Activated CD8-positive, alpha-beta T cell treated with anti-CD3 and anti-CD28 coated beads for 36 hours (primary cell): Measurements from ENCODE around the gene TMEM50A. TPM values are rescaled to one million over a fixed set of nuclear protein-coding genes. Genes with fewer than 3 reads are reported as not detected.

Experiments used
- ATAC-seq: fragments of 200-7000 bp; cut with Tn5 transposase; one replicate; pipeline ENCODE4 v1.10.0; 2021; ENCODE audit warnings: mild to moderate bottlenecking, moderate library complexity
- CTCF ChIA-PET: fragments of 350-600 bp; sonication (Branson Sonifier 250); formaldehyde crosslinking; loops from one replicate; lab custom pipeline; 2021; ENCODE audit warnings: antibody characterized with exemption; lab: Charles Lee
- POLR2A ChIA-PET: fragments of 350-600 bp; sonication (Branson Sonifier 250); formaldehyde crosslinking; loops from one replicate; lab custom pipeline; 2021; ENCODE audit warnings: antibody characterized with exemption; lab: Charles Lee
- DNase-seq: peaks from one replicate; pipeline ENCODE4 v3.0.0-alpha.2; 2020
- H3K27ac Mint-ChIP-seq: one replicate; pipeline ENCODE4 v1.8.0; 2021; ENCODE audit warnings: mild to moderate bottlenecking, mixed read lengths
- H3K27me3 Mint-ChIP-seq: one replicate; pipeline ENCODE4 v1.8.0; 2021; ENCODE audit warnings: mixed read lengths
- H3K36me3 Mint-ChIP-seq: one replicate; pipeline ENCODE4 v1.8.0; 2021; ENCODE audit warnings: low read depth, mixed read lengths
- H3K4me1 Mint-ChIP-seq: one replicate; pipeline ENCODE4 v1.8.0; 2021; ENCODE audit warnings: low read depth, mixed read lengths
- H3K4me3 Mint-ChIP-seq: one replicate; pipeline ENCODE4 v1.8.0; 2021; ENCODE audit warnings: mild to moderate bottlenecking, moderate library complexity, mixed read lengths
- H3K9me3 Mint-ChIP-seq: one replicate; pipeline ENCODE4 v1.8.0; 2021; ENCODE audit warnings: mixed read lengths
- intact Hi-C: fragments of 100-400 bp; cut with micrococcal nuclease; formaldehyde crosslinking; loops from one replicate; pipeline ENCODE4 v1.10.0; 2022
- total RNA-seq, 2 experiments: library from RNA; stranded (reverse); gene quantifications; one replicate each; pipeline ENCODE4 v1.2.3, GENCODE V29; 2021
- TF ChIP-seq, protein P1 (sequence below): fragments of 200-600 bp; IDR thresholded peaks from one replicate; pipeline ENCODE4 v1.8.0; 2022; ENCODE audit warnings: antibody characterized with exemption, mild to moderate bottlenecking

TMEM50A gene
- total RNA-seq, 2 experiments from 2014 or later, result 88.5 to 89.3 TPM

DNA sequence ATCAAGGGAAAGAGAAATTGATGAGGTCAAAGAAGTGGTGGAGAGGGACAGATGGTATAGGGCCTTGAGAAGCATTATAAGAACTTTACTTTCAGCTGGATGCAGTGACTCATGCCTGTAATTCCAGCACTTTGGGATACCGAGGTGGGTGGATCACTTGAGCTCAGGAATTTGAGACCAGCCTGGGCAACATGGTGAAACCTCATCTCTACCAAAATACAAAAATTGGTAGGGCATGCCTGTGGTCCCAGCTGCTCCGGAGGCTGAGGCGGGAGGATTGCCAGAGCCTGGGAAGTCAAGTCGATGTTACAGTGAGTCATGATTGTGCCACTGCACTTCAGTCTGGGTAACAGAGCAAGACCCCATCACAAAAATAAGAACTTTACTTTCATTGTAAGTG lies 5.7 kb downstream of the TMEM50A start:
- H3K4me1 Mint-ChIP-seq, result peaks cover 30% of the 10 kb centered on the region

DNA sequence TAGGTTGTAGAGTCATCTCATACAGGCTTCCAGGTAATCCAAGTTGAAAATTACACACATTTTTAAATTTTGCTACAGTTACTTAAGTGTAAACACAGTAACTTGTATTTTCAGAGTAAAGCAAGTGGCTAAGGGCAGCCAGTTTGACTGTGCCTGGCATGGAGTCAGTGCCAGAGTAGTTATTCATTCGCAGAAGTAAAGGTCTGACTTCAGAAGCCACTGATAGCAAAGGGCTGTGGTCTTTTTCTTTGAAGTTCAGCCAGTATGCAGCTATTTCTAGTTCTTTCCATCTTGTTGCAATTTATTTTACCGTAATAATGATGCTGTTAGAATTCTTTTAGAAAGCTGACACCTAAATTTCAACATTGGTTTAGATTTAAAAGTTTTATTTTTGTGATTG lies 9.4 kb downstream of the TMEM50A start:
- no peak overlapping the region for H3K4me3 Mint-ChIP-seq
- H3K9me3 Mint-ChIP-seq, result no peaks in the 10 kb centered on the region
- peaks cover 24% of the 10 kb centered on the region for H3K36me3 Mint-ChIP-seq
- no peak for ATAC-seq
- TF ChIP-seq, protein P1, sequence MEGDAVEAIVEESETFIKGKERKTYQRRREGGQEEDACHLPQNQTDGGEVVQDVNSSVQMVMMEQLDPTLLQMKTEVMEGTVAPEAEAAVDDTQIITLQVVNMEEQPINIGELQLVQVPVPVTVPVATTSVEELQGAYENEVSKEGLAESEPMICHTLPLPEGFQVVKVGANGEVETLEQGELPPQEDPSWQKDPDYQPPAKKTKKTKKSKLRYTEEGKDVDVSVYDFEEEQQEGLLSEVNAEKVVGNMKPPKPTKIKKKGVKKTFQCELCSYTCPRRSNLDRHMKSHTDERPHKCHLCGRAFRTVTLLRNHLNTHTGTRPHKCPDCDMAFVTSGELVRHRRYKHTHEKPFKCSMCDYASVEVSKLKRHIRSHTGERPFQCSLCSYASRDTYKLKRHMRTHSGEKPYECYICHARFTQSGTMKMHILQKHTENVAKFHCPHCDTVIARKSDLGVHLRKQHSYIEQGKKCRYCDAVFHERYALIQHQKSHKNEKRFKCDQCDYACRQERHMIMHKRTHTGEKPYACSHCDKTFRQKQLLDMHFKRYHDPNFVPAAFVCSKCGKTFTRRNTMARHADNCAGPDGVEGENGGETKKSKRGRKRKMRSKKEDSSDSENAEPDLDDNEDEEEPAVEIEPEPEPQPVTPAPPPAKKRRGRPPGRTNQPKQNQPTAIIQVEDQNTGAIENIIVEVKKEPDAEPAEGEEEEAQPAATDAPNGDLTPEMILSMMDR, result no peak
- POLR2A ChIA-PET, result interaction anchor here (1.3 kb wide), 1 partner anchor 8 kb away, joined by 4 read pairs; no protein-coding TSS in a partner anchor
- H3K27me3 Mint-ChIP-seq, result no peaks in the 10 kb centered on the region
- H3K27ac Mint-ChIP-seq, result no peak overlapping the region
- intact Hi-C loops, result no loop called here
- H3K4me1 Mint-ChIP-seq, result peaks cover 11% of the 10 kb centered on the region
- DNase-seq, result no peak
- CTCF ChIA-PET, result interaction anchor here (1.3 kb wide), 1 partner anchor 17 kb away, joined by 3 read pairs; no protein-coding TSS in a partner anchor

More for the DNA sequence above, 5.7 kb downstream of the TMEM50A start:
- ChIA-PET CTCF (interaction anchor here (1.3 kb wide), 1 partner anchor 111 kb away, joined by 3 read pairs; the partner anchor contains the start of gene SYF2), POLR2A (interaction anchor here (2.2 kb wide), 1 partner anchor 13 kb away, joined by 7 read pairs; no protein-coding TSS in a partner anchor)
- ATAC-seq, result no peak
- Mint-ChIP-seq H3K36me3 (peaks cover 25% of the 10 kb centered on the region), H3K9me3 (no peaks in the 10 kb centered on the region), H3K27me3 (no peaks in the 10 kb centered on the region), H3K4me3 (no peak overlapping the region), H3K27ac (no peak overlapping the region)
- DNase-seq, result no peak
- TF ChIP-seq, protein P1, result no peak
- intact Hi-C loops, result no loop called here

DNA sequence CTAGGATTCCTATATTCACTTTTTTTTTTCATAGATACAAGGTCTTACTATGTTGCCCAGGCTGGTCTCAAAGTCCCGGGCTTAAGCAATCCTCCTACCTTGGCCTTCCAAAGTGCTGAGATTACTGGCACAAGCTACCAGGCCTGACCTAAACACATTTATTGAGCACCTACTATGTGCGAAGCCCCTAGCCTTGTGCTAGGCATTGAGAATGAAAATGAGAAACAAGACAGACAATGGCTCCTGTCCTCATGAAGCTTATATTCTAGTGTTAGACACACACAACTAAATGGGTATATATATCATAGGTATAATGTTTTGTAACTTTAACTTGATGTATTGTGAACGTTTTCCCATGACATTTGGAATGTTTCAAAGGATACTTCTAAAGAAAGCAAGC lies 11.5 kb downstream of the TMEM50A start:
- ATAC-seq, result no peak
- POLR2A ChIA-PET, result no interaction called here
- intact Hi-C loops, result no loop called here

DNA sequence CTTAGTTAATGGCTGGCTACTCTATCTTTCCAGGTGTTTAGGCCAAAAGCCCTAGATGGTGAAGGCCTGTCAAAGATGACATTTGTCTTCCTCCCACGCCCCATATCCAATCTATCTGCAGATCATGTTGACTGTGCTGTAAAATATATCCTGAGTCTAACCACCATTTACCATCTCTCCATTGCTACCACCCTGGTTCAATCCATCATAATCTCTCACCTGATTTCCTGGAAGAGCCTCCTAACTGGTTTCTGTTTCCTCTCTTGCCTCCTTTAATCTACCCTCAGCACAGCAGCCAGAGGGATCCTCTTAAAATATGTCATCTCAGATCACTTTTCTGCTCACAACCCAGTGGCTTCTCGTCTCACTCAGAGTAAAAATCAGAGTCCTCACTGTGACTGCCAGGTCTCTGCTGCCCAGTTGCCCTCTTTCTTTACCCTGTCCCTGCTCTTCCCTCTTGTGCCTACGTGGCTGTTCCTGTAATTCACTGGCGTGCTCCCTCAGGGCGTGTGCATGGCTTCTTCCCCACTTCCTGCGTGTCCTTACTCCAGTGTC lies 17.8 kb downstream of the TMEM50A start:
- ChIA-PET CTCF (interaction anchor here (1.4 kb wide), 1 partner anchor 165 kb away, joined by 3 read pairs; no protein-coding TSS in a partner anchor), POLR2A (no interaction called here)
- H3K27me3 Mint-ChIP-seq, result no peaks in the 10 kb centered on the region
- ATAC-seq (peak; percentile 34), DNase-seq (peak; percentile 12)
- no peak overlapping the region for H3K4me3 Mint-ChIP-seq
- H3K27ac Mint-ChIP-seq, result peak overlapping the region; percentile 79
- H3K9me3 Mint-ChIP-seq, result no peaks in the 10 kb centered on the region
- TF ChIP-seq, protein P1, result no peak
- intact Hi-C loops, result no loop called here
- H3K4me1 Mint-ChIP-seq, result peaks cover 35% of the 10 kb centered on the region
- H3K36me3 Mint-ChIP-seq, result peaks cover 24% of the 10 kb centered on the region

More for the DNA sequence above, 11.5 kb downstream of the TMEM50A start:
- DNase-seq, result no peak
- CTCF ChIA-PET, result no interaction called here
- H3K27ac Mint-ChIP-seq, result no peak overlapping the region
- TF ChIP-seq, protein P1, result no peak
- peaks cover 6% of the 10 kb centered on the region for H3K4me1 Mint-ChIP-seq
- peaks cover 15% of the 10 kb centered on the region for H3K36me3 Mint-ChIP-seq
- no peaks in the 10 kb centered on the region for H3K9me3 Mint-ChIP-seq
- H3K4me3 Mint-ChIP-seq, result no peak overlapping the region
- H3K27me3 Mint-ChIP-seq, result no peaks in the 10 kb centered on the region

DNA sequence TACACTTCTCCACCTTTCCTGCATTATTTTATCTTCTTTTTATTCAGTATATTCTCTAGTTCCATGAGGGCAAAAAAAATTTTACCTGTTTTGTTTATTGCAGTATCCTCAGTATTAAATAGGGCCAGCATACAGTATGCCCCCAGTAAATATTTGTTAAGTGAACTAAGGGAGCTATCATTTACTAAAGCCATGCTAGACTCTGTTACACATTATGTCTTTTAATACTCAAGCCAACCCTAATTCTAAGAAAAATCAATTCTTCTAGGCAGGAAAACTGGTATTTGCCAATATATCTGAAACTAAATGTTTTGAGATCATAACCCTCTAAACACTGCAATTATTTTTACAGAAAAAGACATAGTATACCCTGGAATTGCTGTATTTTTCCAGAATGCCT lies 18.3 kb downstream of the TMEM50A start:
- no peak overlapping the region for H3K4me3 Mint-ChIP-seq
- H3K36me3 Mint-ChIP-seq, result peaks cover 29% of the 10 kb centered on the region
- intact Hi-C loops, result no loop called here
- ATAC-seq (no peak), DNase-seq (no peak)
- no peaks in the 10 kb centered on the region for H3K27me3 Mint-ChIP-seq
- no peaks in the 10 kb centered on the region for H3K9me3 Mint-ChIP-seq
- CTCF ChIA-PET, result interaction anchor here (1.4 kb wide), 1 partner anchor 164 kb away, joined by 3 read pairs; no protein-coding TSS in a partner anchor
- POLR2A ChIA-PET, result interaction anchor here (1.1 kb wide), 1 partner anchor 13 kb away, joined by 7 read pairs; no protein-coding TSS in a partner anchor
- TF ChIP-seq, protein P1, result no peak
- peaks cover 40% of the 10 kb centered on the region for H3K4me1 Mint-ChIP-seq
- peak overlapping the region; percentile 79 for H3K27ac Mint-ChIP-seq
